Liver (tissue), 9 donors: ENCODE measurements around the gene SNAP23. TPM values are rescaled to one million over a fixed set of nuclear protein-coding genes. Genes with fewer than 3 reads are reported as not detected.

ENCODE experiments used
- DNase-seq: peaks from one replicate; pipeline ENCODE4 v3.0.0-alpha.2; 2017; ENCODE audit warnings: low spot score
- H3K27ac ChIP-seq, 2 donors: one replicate each; pipeline ENCODE4 v1.7.0; 2013; ENCODE audit warnings: inconsistent platforms in 2 of 2, low read length in 2 of 2, control low read depth in 1 of 2, low read depth in 1 of 2, mild to moderate bottlenecking in 1 of 2
- H3K27me3 ChIP-seq, 4 donors: one replicate each; pipeline versions ENCODE4 v1.6.1 to v1.7.0; 2013; ENCODE audit warnings: low read length in 3 of 4, inconsistent platforms in 1 of 4, mild to moderate bottlenecking in 1 of 4, moderate library complexity in 1 of 4; ENCODE audit not compliant: control insufficient read depth in 4 of 4, insufficient read depth in 4 of 4
- H3K36me3 ChIP-seq, 4 donors: one replicate each; pipeline versions ENCODE4 v1.6.1 to v1.7.0; 2013; ENCODE audit warnings: low read length in 3 of 4, mild to moderate bottlenecking in 3 of 4, low read depth in 1 of 4, moderate library complexity in 1 of 4; ENCODE audit not compliant: control insufficient read depth in 4 of 4, insufficient read depth in 3 of 4
- H3K4me1 ChIP-seq, 4 donors: one replicate each; pipeline versions ENCODE4 v1.6.1 to v1.7.0; 2013; ENCODE audit warnings: low read length in 3 of 4, mild to moderate bottlenecking in 3 of 4, moderate library complexity in 1 of 4; ENCODE audit not compliant: control insufficient read depth in 4 of 4, insufficient read depth in 4 of 4
- H3K4me3 ChIP-seq, 3 donors: one replicate each; pipeline versions ENCODE4 v1.6.1 to v1.7.0; 2013; ENCODE audit warnings: low read length in 3 of 3, control low read depth in 1 of 3, low read depth in 1 of 3, mild to moderate bottlenecking in 1 of 3
- H3K9ac ChIP-seq, 2 donors: one replicate each; pipeline ENCODE4 v1.7.0; 2013; ENCODE audit warnings: low read length in 2 of 2, mild to moderate bottlenecking in 2 of 2, moderate library complexity in 2 of 2, control low read depth in 1 of 2, low read depth in 1 of 2
- H3K9me3 ChIP-seq, 4 donors: one replicate each; pipeline versions ENCODE4 v1.6.1 to v1.7.0; 2013; ENCODE audit warnings: low read length in 3 of 4; ENCODE audit not compliant: control insufficient read depth in 4 of 4
- ATF3 ChIP-seq: IDR thresholded peaks from 2 replicates; pipeline ENCODE4 v1.6.1; 2016; ENCODE audit warnings: antibody characterized with exemption
- CTCF ChIP-seq: fragments of 150-350 bp; IDR thresholded peaks from 2 replicates; pipeline ENCODE4 v1.5.1; 2017; ENCODE audit warnings: improper control_type of control experiment, low read depth, low read length; ENCODE audit not compliant: missing input control
- EGR1 ChIP-seq, 2 donors: IDR thresholded peaks; 2 replicates each; pipeline ENCODE4 v1.6.1; 2016 to 2018; ENCODE audit warnings: antibody characterized with exemption in 2 of 2, low read depth in 2 of 2
- FOXA1 ChIP-seq: IDR thresholded peaks from 2 replicates; pipeline ENCODE4 v1.6.1; 2016; ENCODE audit warnings: antibody characterized with exemption
- FOXA2 ChIP-seq: IDR thresholded peaks from 2 replicates; pipeline ENCODE4 v1.6.1; 2016; ENCODE audit warnings: antibody characterized with exemption
- GABPA ChIP-seq, 2 donors: IDR thresholded peaks in 1 of 2; conservative IDR thresholded peaks in 1 of 2; 2 replicates each; pipeline ENCODE4 v1.6.1; 2016; ENCODE audit warnings: antibody characterized with exemption in 2 of 2, mild to moderate bottlenecking in 1 of 2, moderate library complexity in 1 of 2
- HNF4A ChIP-seq, 2 donors: conservative IDR thresholded peaks; 2 replicates each; pipeline ENCODE4 v1.6.1; 2016; ENCODE audit warnings: antibody characterized with exemption in 2 of 2, mild to moderate bottlenecking in 2 of 2
- JUND ChIP-seq, 2 donors: IDR thresholded peaks; 2 replicates each; pipeline ENCODE4 v1.6.1; 2016; ENCODE audit warnings: antibody characterized with exemption in 2 of 2
- MAX ChIP-seq: IDR thresholded peaks from 2 replicates; pipeline ENCODE4 v1.6.1; 2016; ENCODE audit warnings: antibody characterized with exemption
- RAD21 ChIP-seq, 2 donors: IDR thresholded peaks; 2 replicates each; pipeline ENCODE4 v1.6.1; 2016; ENCODE audit warnings: antibody characterized with exemption in 2 of 2, mild to moderate bottlenecking in 2 of 2
- REST ChIP-seq: IDR thresholded peaks from 2 replicates; pipeline ENCODE4 v1.6.1; 2016; ENCODE audit warnings: antibody characterized with exemption, mild to moderate bottlenecking
- RXRA ChIP-seq, 2 donors: IDR thresholded peaks; 2 replicates each; pipeline ENCODE4 v1.6.1; 2017 to 2018; ENCODE audit warnings: antibody characterized with exemption in 2 of 2, mild to moderate bottlenecking in 1 of 2
- SP1 ChIP-seq: IDR thresholded peaks from 2 replicates; pipeline ENCODE4 v1.6.1; 2018; ENCODE audit warnings: antibody characterized with exemption, mild to moderate bottlenecking
- TAF1 ChIP-seq: conservative IDR thresholded peaks from 2 replicates; pipeline ENCODE4 v1.6.1; 2016; ENCODE audit warnings: antibody characterized with exemption, mild to moderate bottlenecking
- YY1 ChIP-seq: IDR thresholded peaks from 2 replicates; pipeline ENCODE4 v1.6.1; 2016; ENCODE audit warnings: antibody characterized with exemption, mild to moderate bottlenecking
- ZBTB33 ChIP-seq: IDR thresholded peaks from 2 replicates; pipeline ENCODE4 v1.6.1; 2016; ENCODE audit warnings: antibody characterized with exemption
- WGBS: extraction: QIAGEN DNeasy Blood & Tissue Kit; methylation state at CpG from one replicate; pipeline ENCODE4 v1.1.7; 2013; 5-methylcytosine and 5-hydroxymethylcytosine counted together
- polyA plus RNA-seq, 2 donors: library from polyadenylated mRNA; stranded (reverse) in 1 of 2; unstranded in 1 of 2; fragments of 200-250 nt in 1 of 2; fragments of >200 nt in 1 of 2; fragmentation: Nextera tagmentation in 1 of 2; extraction: Ambion mirVana in 1 of 2; gene quantifications; one replicate each; pipeline versions ENCODE4 v1.2.1 to v1.2.3, GENCODE V29; 2013 to 2015
- total RNA-seq, 2 donors: library from RNA; depleted of rRNA; stranded (reverse); fragments of >200 nt; gene quantifications; one replicate each; pipeline ENCODE4 v1.2.3, GENCODE V29; 2014
- donor health status: healthy.
- donor health status: healthy.
- donor health status: healthy.
- donor health status: healthy.
- donor health status: healthy.

Gene SNAP23
- total and polyA plus RNA-seq, 4 donors = 16.0 to 42.9 (median 25.3) TPM

- no peak for TF ChIP-seq TAF1
- TF ChIP-seq ATF3 = no peak
- TF ChIP-seq MAX = no peak
- TF ChIP-seq RAD21 (IDR thresholded peaks at IDR 0.05) = no peak
- no peak for TF ChIP-seq FOXA2
- no peak for TF ChIP-seq JUND (IDR thresholded peaks at IDR 0.05)
- TF ChIP-seq HNF4A (conservative IDR thresholded peaks at IDR 0.05) = no peak
- no peak for TF ChIP-seq SP1
Observed at GRCh38 chr15:42547918-42548248, 52.4 kb downstream of the SNAP23 start (continued).

- TF ChIP-seq RAD21 (IDR thresholded peaks at IDR 0.05) (peak in 1 of 2 donors; percentile 6), YY1 (peak; percentile 96), FOXA1 (no peak), GABPA (IDR thresholded peaks at IDR 0.05 in 1 of 2, conservative IDR thresholded peaks at IDR 0.05 in 1 of 2) (peak in 1 of 2 donors; percentile 28), EGR1 (IDR thresholded peaks at IDR 0.05; ENCODE audit: low read depth in 2 of 2) (no peak), REST (no peak), JUND (IDR thresholded peaks at IDR 0.05) (peak in 1 of 2 donors; percentile 30)
- Histone ChIP-seq H3K4me1 (peaks cover 2 to 13% (median 11%) of the 10 kb centered on the region in 4 donors), H3K27ac (peak within 1 kb of the TSS; percentile 85 to 94), H3K27me3 (no peaks in the 10 kb centered on the region), H3K36me3 (peaks cover 0 to 19% (median 12%) of the 10 kb centered on the region in 4 donors), H3K9me3 (no peaks in the 10 kb centered on the region), H3K9ac (peak within 1 kb of the TSS; percentile 61 to 98), H3K4me3 (peak within 1 kb of the TSS; percentile 88 to 100 (median 95))
- WGBS = under 1% methylated on average over 71 of the region's 71 CpGs
- DNase-seq = peak; percentile 93
Observed at GRCh38 chr15:42548249-42549031, 53.0 kb downstream of the SNAP23 start, which contains the start of the genes HAUS2 and LRRC57. Gene HAUS2, plus strand, starts transcription at chr15:42548838. Its CDS starts 35 bp downstream, at chr15:42548873. Gene LRRC57, minus strand, starts transcription at chr15:42548793. Its CDS starts 359 bp downstream, at chr15:42548434.

- H3K9me3 ChIP-seq = no peaks in the 10 kb centered on the region
Observed at GRCh38 chr15:42549032-42549491, 53.6 kb downstream of the SNAP23 start.

More at GRCh38 chr15:42549032-42549491, 53.6 kb downstream of the SNAP23 start:
- under 1% methylated on average over 15 of the region's 15 CpGs for WGBS
- TF ChIP-seq SP1 = no peak
- no peak for TF ChIP-seq RXRA (IDR thresholded peaks at IDR 0.05)
- TF ChIP-seq ZBTB33 = no peak
- TF ChIP-seq REST = no peak
- TF ChIP-seq JUND (IDR thresholded peaks at IDR 0.05) = no peak
- TF ChIP-seq YY1 = peak; percentile 53
- peak; percentile 4 for TF ChIP-seq CTCF
- Histone ChIP-seq H3K9ac (peak overlapping the region; percentile 61 to 98), H3K27me3 (no peaks in the 10 kb centered on the region), H3K4me1 (peaks cover 2 to 13% (median 11%) of the 10 kb centered on the region in 4 donors), H3K4me3 (peak overlapping the region; percentile 88 to 100 (median 95)), H3K36me3 (peaks cover 0 to 12% (median 7%) of the 10 kb centered on the region in 4 donors), H3K27ac (peak overlapping the region; percentile 85 to 94)
- DNase-seq = no peak
